ENCODE data around the gene GAPT. TPM values are rescaled to one million over a fixed set of nuclear protein-coding genes. Genes with fewer than 3 reads are reported as not detected.

GAPT gene
- total and polyA plus RNA-seq, 7 donors, result 0.03 to 0.53 (median 0.38) TPM; not detected in 2

GRCh38 chr5:58477760-58478376 is 13.4 kb upstream of the GAPT start:
- no peak for TF ChIP-seq CTCF (IDR thresholded peaks at IDR 0.05)
- no peak for DNase-seq
- intact Hi-C loops (cut with DNase I), result no loop called here
- 17 to 32% (median 19%) methylated on average over 1 of the region's 1 CpG for WGBS, 3 donors
- Histone ChIP-seq H3K4me1 (no peaks in the 10 kb centered on the region), H3K36me3 (ENCODE audit: insufficient read depth in 1 of 2, low read depth in 1 of 2) (no peaks in the 10 kb centered on the region), H3K9me3 (no peaks in the 10 kb centered on the region), H3K27ac (no peak overlapping the region), H3K4me3 (no peak overlapping the region), H3K27me3 (ENCODE audit: insufficient read depth in 3 of 3, low read length in 2 of 3) (peaks cover 0 to 5% (median 3%) of the 10 kb centered on the region in 3 donors)
- ATAC-seq, result no peak

- ATAC-seq (no peak), DNase-seq (no peak)
- no peaks in the 10 kb centered on the region for H3K36me3 ChIP-seq (ENCODE audit: insufficient read depth in 1 of 2, low read depth in 1 of 2)
- H3K9me3 ChIP-seq, result no peaks in the 10 kb centered on the region
- no peaks in the 10 kb centered on the region for H3K4me1 ChIP-seq
- no peak overlapping the region for H3K27ac ChIP-seq
- peaks cover 0 to 5% (median 2%) of the 10 kb centered on the region in 3 donors for H3K27me3 ChIP-seq (ENCODE audit: insufficient read depth in 3 of 3, low read length in 2 of 3)
- H3K4me3 ChIP-seq, result no peak overlapping the region
- no peak for TF ChIP-seq CTCF (IDR thresholded peaks at IDR 0.05)
- intact Hi-C loops (cut with DNase I), result no loop called here
Measured at GRCh38 chr5:58481066-58481676, 10.1 kb upstream of the GAPT start.

- no peaks in the 10 kb centered on the region for H3K4me1 ChIP-seq
- ATAC-seq, result no peak
- H3K27me3 ChIP-seq (ENCODE audit: insufficient read depth in 3 of 3, low read length in 2 of 3), result peaks cover 0 to 5% (median 2%) of the 10 kb centered on the region in 3 donors
- DNase-seq, result no peak
- intact Hi-C loops (cut with DNase I), result no loop called here
- WGBS, 3 donors, result 80 to 84% (median 83%) methylated on average over 6 of the region's 6 CpGs
- H3K4me3 ChIP-seq, result no peak overlapping the region
- no peaks in the 10 kb centered on the region for H3K36me3 ChIP-seq (ENCODE audit: insufficient read depth in 1 of 2, low read depth in 1 of 2)
- no peak overlapping the region for H3K27ac ChIP-seq
- H3K9me3 ChIP-seq, result no peaks in the 10 kb centered on the region
- TF ChIP-seq CTCF (IDR thresholded peaks at IDR 0.05), result no peak
Measured at GRCh38 chr5:58481828-58482227, 9.4 kb upstream of the GAPT start.

- DNase-seq (no peak), ATAC-seq (no peak)
- Histone ChIP-seq H3K27ac (no peak overlapping the region), H3K4me3 (no peak overlapping the region), H3K36me3 (ENCODE audit: insufficient read depth in 1 of 2, low read depth in 1 of 2) (no peaks in the 10 kb centered on the region), H3K27me3 (ENCODE audit: insufficient read depth in 3 of 3, low read length in 2 of 3) (peaks cover 0 to 5% (median 2%) of the 10 kb centered on the region in 3 donors), H3K9me3 (no peaks in the 10 kb centered on the region), H3K4me1 (no peaks in the 10 kb centered on the region)
- intact Hi-C loops (cut with DNase I), result no loop called here
- 78 to 94% (median 83%) methylated on average over 1 of the region's 1 CpG for WGBS, 3 donors
- TF ChIP-seq CTCF (IDR thresholded peaks at IDR 0.05), result no peak
Measured at GRCh38 chr5:58482536-58482935, 8.7 kb upstream of the GAPT start.

All from psoas muscle (tissue), 8 donors.